Mesendoderm (in vitro differentiated cells): Measurements from ENCODE around the gene BRF1.

Source experiments
- DNase-seq: peaks from one replicate; pipeline ENCODE4 v3.0.0; 2013
- H2AK5ac ChIP-seq: 2 replicates; pipeline ENCODE4 v1.6.1; 2013; ENCODE audit warnings: low read length, inconsistent platforms
- H2BK120ac ChIP-seq: 2 replicates; pipeline ENCODE4 v1.6.1; 2013; ENCODE audit warnings: low read depth, mild to moderate bottlenecking, low read length, moderate library complexity, mixed read lengths
- H2BK15ac ChIP-seq: replicated peaks from 2 replicates; pipeline ENCODE4 v1.6.1; 2013; ENCODE audit warnings: low read depth, mild to moderate bottlenecking, moderate library complexity
- H2BK5ac ChIP-seq: 2 replicates; pipeline ENCODE4 v1.6.1; 2013; ENCODE audit warnings: low read length, inconsistent platforms
- H3K18ac ChIP-seq: 2 replicates; pipeline ENCODE4 v1.6.1; 2013; ENCODE audit warnings: mild to moderate bottlenecking, low read length, mixed read lengths
- H3K23ac ChIP-seq: one replicate; pipeline ENCODE4 v1.6.1; 2013; ENCODE audit warnings: low read length
- H3K27ac ChIP-seq: 2 replicates; pipeline ENCODE4 v1.5.1; 2013; ENCODE audit warnings: low read depth, mild to moderate bottlenecking, inconsistent platforms, low read length, moderate library complexity
- H3K27me3 ChIP-seq: 2 replicates; pipeline ENCODE4 v1.6.1; 2013; ENCODE audit warnings: low read length, control low read depth, mild to moderate bottlenecking, inconsistent platforms; ENCODE audit not compliant: insufficient read depth, poor library complexity
- H3K36me3 ChIP-seq: 2 replicates; pipeline ENCODE4 v1.6.1; 2013; ENCODE audit warnings: low read length, inconsistent platforms; ENCODE audit not compliant: control insufficient read depth, insufficient read depth
- H3K4ac ChIP-seq: one replicate; pipeline ENCODE4 v1.6.1; 2013; ENCODE audit warnings: low read depth, mild to moderate bottlenecking, low read length, moderate library complexity
- H3K4me1 ChIP-seq: 2 replicates; pipeline ENCODE4 v1.6.1; 2013; ENCODE audit warnings: low read depth, low read length, inconsistent platforms; ENCODE audit not compliant: control insufficient read depth
- H3K4me2 ChIP-seq: 2 replicates; pipeline ENCODE4 v1.6.1; 2013; ENCODE audit warnings: low read length
- H3K4me3 ChIP-seq: 2 replicates; pipeline ENCODE4 v1.5.1; 2013; ENCODE audit warnings: mild to moderate bottlenecking, low read length
- H3K56ac ChIP-seq: one replicate; pipeline ENCODE4 v1.6.1; 2013; ENCODE audit warnings: low read length
- H3K79me1 ChIP-seq: 2 replicates; pipeline ENCODE4 v1.6.1; 2013; ENCODE audit warnings: low read length, inconsistent platforms
- H3K79me2 ChIP-seq: 2 replicates; pipeline ENCODE4 v1.6.1; 2013; ENCODE audit warnings: mild to moderate bottlenecking, low read length; ENCODE audit not compliant: control insufficient read depth, insufficient read depth
- H3K9ac ChIP-seq: 2 replicates; pipeline ENCODE4 v1.6.1; 2013; ENCODE audit warnings: low read length, inconsistent platforms
- H4K5ac ChIP-seq: one replicate; pipeline ENCODE4 v1.6.1; 2013; ENCODE audit warnings: low read length
- H4K8ac ChIP-seq: one replicate; pipeline ENCODE4 v1.6.1; 2013; ENCODE audit warnings: low read depth, mild to moderate bottlenecking, control low read depth, low read length, moderate library complexity
- WGBS: extraction: QIAGEN DNeasy Blood & Tissue Kit; methylation state at CpG from one replicate; pipeline ENCODE4 v1.1.7; 2013; ENCODE audit warnings: low lambda C conversion rate, missing lambda C conversion rate; ENCODE audit not compliant: insufficient coverage; ENCODE audit errors: extremely low coverage; 5-methylcytosine and 5-hydroxymethylcytosine counted together

Gene BRF1

DNA sequence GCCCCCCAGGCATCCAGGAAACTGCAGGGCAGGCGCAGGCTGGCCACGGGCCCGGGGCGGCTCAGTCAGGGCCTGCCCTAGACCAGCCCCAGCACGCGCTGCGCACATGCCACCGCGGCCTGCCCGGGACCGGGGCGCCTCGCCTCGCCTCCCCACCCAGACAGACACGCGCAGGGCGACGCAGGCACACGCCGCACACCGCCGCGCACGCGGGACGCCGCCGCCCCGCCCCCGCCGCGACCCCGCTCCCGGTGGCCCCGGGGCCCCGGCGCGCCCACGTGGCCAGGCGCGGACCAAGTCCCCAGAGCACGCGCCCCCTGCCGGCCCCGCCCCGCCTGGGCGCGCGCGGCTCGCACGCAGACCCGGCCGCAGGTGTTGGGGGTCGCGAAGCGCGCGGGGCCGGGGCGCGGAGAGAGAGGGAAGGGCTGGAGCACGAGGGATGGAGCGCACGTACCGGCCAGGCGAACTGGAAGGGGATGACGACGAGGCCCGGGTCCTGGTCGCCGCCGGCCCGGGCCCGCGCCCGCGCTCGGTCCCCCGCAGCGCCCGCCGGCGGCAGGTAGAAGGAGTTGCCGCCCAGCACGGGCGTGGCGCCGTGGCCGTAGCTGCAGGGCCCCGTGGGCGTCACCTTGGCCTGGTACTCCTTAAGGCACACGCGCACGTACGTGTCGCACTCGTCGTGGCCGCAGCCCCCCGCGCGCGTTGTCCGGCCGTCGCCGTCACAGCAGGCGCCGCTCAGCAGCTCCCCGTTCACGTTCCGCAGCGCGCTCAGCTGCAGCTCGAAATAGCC is 133.3 kb downstream of the BRF1 start:
- Histone ChIP-seq H3K27me3 (no peaks in the 10 kb centered on the region), H3K4me2 (peak overlapping the region; percentile 56), H3K56ac (peak overlapping the region; percentile 73), H2BK120ac (no peak overlapping the region), H3K36me3 (no peaks in the 10 kb centered on the region), H2BK15ac (no peak overlapping the region), H2AK5ac (no peak overlapping the region), H3K9ac (peak overlapping the region; percentile 36), H4K8ac (no peak overlapping the region), H3K23ac (no peak overlapping the region), H3K4ac (no peak overlapping the region), H2BK5ac (no peak overlapping the region), H4K5ac (no peak overlapping the region), H3K79me2 (no peaks in the 10 kb centered on the region), H3K4me3 (no peak overlapping the region), H3K18ac (no peak overlapping the region), H3K27ac (no peak overlapping the region), H3K79me1 (no peaks in the 10 kb centered on the region), H3K4me1 (no peaks in the 10 kb centered on the region)
- peak; percentile 14 for DNase-seq
- WGBS, result no CpG with 5 or more reads among the region's 116 CpGs

DNA sequence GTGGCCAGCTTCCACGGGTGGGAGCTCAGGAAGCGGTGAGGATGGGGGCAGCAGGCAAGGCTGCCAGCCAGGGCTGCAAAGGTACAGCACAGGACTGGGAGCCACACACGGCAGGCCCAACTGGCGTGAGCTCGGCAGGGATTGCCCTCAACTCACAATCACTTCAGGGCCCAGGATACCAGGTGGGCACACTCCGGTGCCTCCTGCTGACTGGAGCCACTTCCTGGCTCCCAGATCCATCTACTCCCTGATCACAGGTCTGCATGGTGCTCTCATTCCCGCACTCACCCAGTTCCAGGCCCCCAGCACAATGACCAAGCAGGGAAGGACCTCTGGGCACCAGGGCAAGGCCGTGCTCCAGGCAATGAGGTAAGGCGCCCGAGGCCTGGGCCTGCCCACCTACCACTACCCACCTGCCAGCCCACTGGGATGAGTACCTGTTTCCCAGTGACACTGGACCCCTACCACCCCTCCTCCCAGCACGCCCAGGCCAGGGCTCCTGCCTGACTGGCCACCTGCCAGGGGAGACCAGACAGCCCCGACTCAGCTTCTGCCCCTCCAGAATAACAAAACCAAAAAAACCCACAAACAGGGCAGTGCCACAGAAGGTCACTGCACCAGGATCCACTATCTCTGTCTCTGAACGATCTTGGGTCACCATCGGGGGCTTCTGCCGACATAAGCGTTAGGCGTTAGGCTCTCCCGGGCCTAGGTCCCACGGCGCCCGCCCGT is 134.1 kb downstream of the BRF1 start:
- H3K4me1 ChIP-seq, result no peaks in the 10 kb centered on the region
- H3K18ac ChIP-seq, result no peak overlapping the region
- no peaks in the 10 kb centered on the region for H3K27me3 ChIP-seq
- DNase-seq, result no peak
- H4K5ac ChIP-seq, result no peak overlapping the region
- no peak overlapping the region for H3K23ac ChIP-seq
- H3K4me2 ChIP-seq, result no peak overlapping the region
- no peak overlapping the region for H2BK15ac ChIP-seq
- H3K79me1 ChIP-seq, result no peaks in the 10 kb centered on the region
- no peaks in the 10 kb centered on the region for H3K79me2 ChIP-seq
- H3K36me3 ChIP-seq, result no peaks in the 10 kb centered on the region
- no peak overlapping the region for H3K4me3 ChIP-seq
- H3K56ac ChIP-seq, result no peak overlapping the region
- H3K9ac ChIP-seq, result no peak overlapping the region
- no peak overlapping the region for H2BK120ac ChIP-seq
- no peak overlapping the region for H3K4ac ChIP-seq
- WGBS, result no CpG with 5 or more reads among the region's 22 CpGs
- no peak overlapping the region for H2BK5ac ChIP-seq
- H3K27ac ChIP-seq, result no peak overlapping the region
- H4K8ac ChIP-seq, result no peak overlapping the region
- H2AK5ac ChIP-seq, result no peak overlapping the region

DNA sequence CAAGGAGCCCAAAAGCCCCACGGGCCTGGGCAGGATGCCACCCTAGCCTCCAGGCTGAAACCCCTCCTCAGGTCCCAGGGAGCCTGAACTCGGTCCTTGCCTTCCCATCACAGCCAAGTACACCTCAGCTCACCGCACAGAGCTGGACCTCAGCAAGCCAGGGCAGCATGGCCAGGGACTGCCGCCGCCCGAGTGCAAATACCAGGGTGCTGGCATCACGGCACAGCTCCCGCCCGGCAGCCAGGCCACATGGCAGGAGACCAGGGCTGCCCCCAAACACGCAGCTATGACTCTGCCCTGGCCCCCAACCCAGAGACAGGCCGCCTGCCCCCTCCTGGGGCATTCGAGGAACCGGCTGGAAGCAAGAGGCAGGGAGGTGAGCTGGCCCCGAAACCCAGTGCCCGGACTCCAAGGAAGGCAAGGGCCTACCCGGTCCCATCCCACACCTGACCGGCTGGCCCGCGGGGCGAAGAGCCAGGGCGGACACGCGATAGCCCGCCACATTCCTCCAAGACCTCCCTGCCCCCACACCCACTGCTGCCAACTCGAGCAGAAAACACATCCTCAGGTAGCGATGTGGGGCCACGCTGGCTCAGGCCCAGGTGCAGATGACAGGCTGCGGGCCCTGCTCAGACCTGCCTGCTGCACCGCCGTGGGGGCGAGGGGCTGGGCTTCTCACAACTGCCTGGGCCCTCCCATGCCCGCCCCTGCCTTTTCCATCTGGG is 134.9 kb downstream of the BRF1 start:
- Histone ChIP-seq H3K4me2 (no peak overlapping the region), H2BK5ac (no peak overlapping the region), H3K36me3 (no peaks in the 10 kb centered on the region), H2BK15ac (no peak overlapping the region), H3K79me2 (no peaks in the 10 kb centered on the region), H3K4me1 (no peaks in the 10 kb centered on the region), H3K27ac (no peak overlapping the region), H2BK120ac (no peak overlapping the region), H3K27me3 (no peaks in the 10 kb centered on the region), H3K4me3 (no peak overlapping the region), H3K18ac (no peak overlapping the region), H3K79me1 (no peaks in the 10 kb centered on the region), H2AK5ac (no peak overlapping the region), H4K5ac (no peak overlapping the region), H3K56ac (no peak overlapping the region), H3K4ac (no peak overlapping the region), H3K23ac (no peak overlapping the region), H4K8ac (no peak overlapping the region), H3K9ac (no peak overlapping the region)
- DNase-seq, result no peak
- no CpG with 5 or more reads among the region's 32 CpGs for WGBS

DNA sequence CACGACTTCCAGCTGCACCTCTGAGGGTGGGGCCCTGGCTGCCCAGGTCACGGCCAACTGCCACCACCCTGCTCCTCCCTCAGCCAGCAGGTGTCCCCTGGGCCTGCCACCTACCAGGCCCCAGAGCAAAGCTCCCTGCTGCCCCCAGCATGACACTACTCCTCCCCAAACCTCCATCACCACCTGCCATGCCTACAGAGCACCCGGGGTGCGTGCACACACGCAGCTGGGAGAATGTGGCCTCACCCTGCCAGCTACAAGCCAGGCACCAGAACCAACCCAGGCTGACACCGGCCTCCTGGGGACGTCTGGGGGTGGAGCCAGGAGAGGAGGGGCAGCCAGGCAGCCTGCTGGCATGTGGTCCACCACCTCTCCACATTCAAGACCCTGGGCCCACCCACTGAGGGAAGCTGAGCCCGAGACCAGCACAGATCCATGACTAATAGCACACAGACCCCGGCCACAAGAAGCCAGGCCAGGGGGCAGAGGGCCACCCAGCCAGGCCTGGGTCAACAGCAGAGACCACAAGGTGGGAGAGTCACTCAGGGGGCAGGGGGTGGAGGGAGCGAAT is 135.6 kb downstream of the BRF1 start:
- no peak overlapping the region for H3K56ac ChIP-seq
- H4K5ac ChIP-seq, result no peak overlapping the region
- H3K79me1 ChIP-seq, result no peaks in the 10 kb centered on the region
- H3K4me1 ChIP-seq, result no peaks in the 10 kb centered on the region
- H2AK5ac ChIP-seq, result no peak overlapping the region
- H3K27me3 ChIP-seq, result no peaks in the 10 kb centered on the region
- WGBS, result no CpG with 5 or more reads among the region's 10 CpGs
- no peak overlapping the region for H3K4ac ChIP-seq
- H3K9ac ChIP-seq, result no peak overlapping the region
- H3K79me2 ChIP-seq, result no peaks in the 10 kb centered on the region
- no peak for DNase-seq
- no peak overlapping the region for H3K27ac ChIP-seq
- no peak overlapping the region for H2BK5ac ChIP-seq
- H3K4me3 ChIP-seq, result no peak overlapping the region
- no peak overlapping the region for H2BK15ac ChIP-seq
- H3K23ac ChIP-seq, result no peak overlapping the region
- H3K36me3 ChIP-seq, result no peaks in the 10 kb centered on the region
- no peak overlapping the region for H4K8ac ChIP-seq
- no peak overlapping the region for H2BK120ac ChIP-seq
- H3K18ac ChIP-seq, result no peak overlapping the region
- H3K4me2 ChIP-seq, result no peak overlapping the region

DNA sequence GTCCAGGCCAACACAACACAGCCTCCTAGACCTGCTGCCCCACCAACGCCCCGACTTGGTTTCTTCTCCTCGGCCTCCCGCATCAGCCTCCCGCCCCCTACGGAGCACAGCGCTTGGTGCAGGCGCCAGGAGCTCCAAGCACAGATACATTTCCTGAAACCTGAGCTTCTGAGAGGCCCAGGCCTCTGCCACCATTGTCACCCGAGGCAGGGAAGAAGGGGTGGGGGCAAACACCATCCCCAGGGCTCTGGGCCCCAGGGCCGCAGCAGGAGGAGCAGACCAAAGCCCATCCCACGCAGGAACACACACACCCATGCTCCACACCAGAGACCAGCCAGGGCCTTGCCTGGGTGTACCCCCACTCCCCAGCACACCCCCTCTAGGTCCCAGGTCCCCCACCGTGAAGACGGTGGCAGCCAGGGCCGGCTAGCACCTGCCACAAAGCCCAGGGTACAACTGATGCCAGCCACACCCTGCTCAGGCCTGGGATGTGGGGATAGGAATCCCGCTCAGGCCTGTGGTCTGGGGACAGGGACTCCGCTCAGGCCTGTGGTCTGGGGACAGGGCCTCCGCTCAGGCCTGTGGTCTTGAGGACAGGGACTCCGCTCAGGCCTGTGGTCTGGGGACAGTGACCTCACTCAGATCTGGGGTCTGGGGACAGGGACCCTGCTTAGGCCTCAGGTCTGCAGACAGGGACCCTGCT is 137.6 kb downstream of the BRF1 start:
- H3K4me3 ChIP-seq, result no peak overlapping the region
- H3K23ac ChIP-seq, result no peak overlapping the region
- no peak overlapping the region for H2BK5ac ChIP-seq
- no peak overlapping the region for H3K18ac ChIP-seq
- H3K79me2 ChIP-seq, result no peaks in the 10 kb centered on the region
- no peak overlapping the region for H4K8ac ChIP-seq
- H3K27ac ChIP-seq, result no peak overlapping the region
- no peaks in the 10 kb centered on the region for H3K27me3 ChIP-seq
- H3K4me1 ChIP-seq, result no peaks in the 10 kb centered on the region
- no peak overlapping the region for H3K4ac ChIP-seq
- H2BK15ac ChIP-seq, result no peak overlapping the region
- no peaks in the 10 kb centered on the region for H3K36me3 ChIP-seq
- H3K9ac ChIP-seq, result no peak overlapping the region
- no peak overlapping the region for H3K56ac ChIP-seq
- no peak overlapping the region for H2AK5ac ChIP-seq
- H3K4me2 ChIP-seq, result no peak overlapping the region
- no peak overlapping the region for H2BK120ac ChIP-seq
- no peaks in the 10 kb centered on the region for H3K79me1 ChIP-seq
- peak; percentile 14 for DNase-seq
- no peak overlapping the region for H4K5ac ChIP-seq
- WGBS, result no CpG with 5 or more reads among the region's 18 CpGs
